GM13977 (cell line): ENCODE measurements around the gene INMT.

ENCODE experiments used
- DNase-seq: peaks from one replicate; pipeline ENCODE4 v3.0.0; 2012; ENCODE audit warnings: low spot score
- CTCF ChIP-seq: IDR thresholded peaks from 2 replicates; pipeline ENCODE4 v1.5.1; 2012; ENCODE audit warnings: mild to moderate bottlenecking, control low read depth; ENCODE audit not compliant: insufficient read depth; ENCODE audit errors: extremely low read depth, missing control alignments
- in situ Hi-C: fragments of 300-500 bp; cut with MboI; formaldehyde crosslinking; loops from one replicate; pipeline ENCODE4 v1.12.0; 2022; ENCODE audit warnings: low sequenced_read_pairs, low pct_unique_long_range_greater_than_20kb, mixed read lengths, inconsistent platforms; ENCODE audit not compliant: unreplicated experiment

INMT gene

GRCh38 chr7:30785786-30786185 lies 33.9 kb downstream of the INMT start:
- DNase-seq: no peak
- no peak for TF ChIP-seq CTCF
- in situ Hi-C loops: no loop called here

- no peak for DNase-seq
- TF ChIP-seq CTCF: no peak
- in situ Hi-C loops: no loop called here
Observed at GRCh38 chr7:30787486-30787885, 35.6 kb downstream of the INMT start.

- DNase-seq: no peak
- in situ Hi-C loops: no loop called here
- TF ChIP-seq CTCF: no peak
Observed at GRCh38 chr7:30788640-30789333, 36.9 kb downstream of the INMT start.

GRCh38 chr7:30789334-30789711 lies 37.4 kb downstream of the INMT start:
- TF ChIP-seq CTCF: no peak
- in situ Hi-C loops: no loop called here
- no peak for DNase-seq

GRCh38 chr7:30790356-30790755 lies 38.4 kb downstream of the INMT start:
- no peak for DNase-seq
- in situ Hi-C loops: no loop called here
- TF ChIP-seq CTCF: no peak

- in situ Hi-C loops: no loop called here
- no peak for DNase-seq
- no peak for TF ChIP-seq CTCF
Observed at GRCh38 chr7:30791114-30791513, 39.2 kb downstream of the INMT start.
